Parathyroid adenoma (tissue), 2 donors: ENCODE results near the gene SLC5A7.

Experiments used
- H2AFZ ChIP-seq: fragments of 300-600 bp; sonication (generic); one replicate; pipeline ENCODE4 v1.7.0; 2017; ENCODE audit warnings: antibody characterized with exemption, mild to moderate bottlenecking
- H3K27ac ChIP-seq: fragments of 300-600 bp; sonication (generic); one replicate; pipeline ENCODE4 v1.7.0; 2017
- H3K27me3 ChIP-seq: fragments of 300-600 bp; sonication (generic); one replicate; pipeline ENCODE4 v1.7.0; 2017; ENCODE audit warnings: low read length; ENCODE audit not compliant: control insufficient read depth, insufficient read depth
- H3K36me3 ChIP-seq: fragments of 300-600 bp; sonication (generic); one replicate; pipeline ENCODE4 v1.7.0; 2017; ENCODE audit warnings: low read length; ENCODE audit not compliant: control insufficient read depth, insufficient read depth
- H3K4me1 ChIP-seq: fragments of 300-600 bp; sonication (generic); one replicate; pipeline ENCODE4 v1.7.0; 2017; ENCODE audit warnings: control low read depth
- H3K4me2 ChIP-seq: fragments of 300-600 bp; sonication (generic); one replicate; pipeline ENCODE4 v1.7.0; 2017; ENCODE audit warnings: low read length
- H3K4me3 ChIP-seq: fragments of 300-600 bp; sonication (generic); one replicate; pipeline ENCODE4 v1.7.0; 2017; ENCODE audit warnings: low read depth, low read length
- H3K79me2 ChIP-seq: fragments of 300-600 bp; sonication (generic); one replicate; pipeline ENCODE4 v1.7.0; 2017; ENCODE audit warnings: control low read depth
- H3K9ac ChIP-seq: fragments of 300-600 bp; sonication (generic); one replicate; pipeline ENCODE4 v1.7.0; 2017; ENCODE audit warnings: mild to moderate bottlenecking
- H3K9me3 ChIP-seq: fragments of 300-600 bp; sonication (generic); one replicate; pipeline ENCODE4 v1.7.0; 2017; ENCODE audit warnings: low read length; ENCODE audit not compliant: control insufficient read depth
- TF ChIP-seq, protein P1 (sequence below): fragments of 300-600 bp; sonication (generic); IDR thresholded peaks from one replicate; pipeline ENCODE4 v1.7.0; 2017; ENCODE audit warnings: antibody characterized with exemption, mild to moderate bottlenecking
- donor health status: primary hyperparathyroidism.

Gene SLC5A7

DNA sequence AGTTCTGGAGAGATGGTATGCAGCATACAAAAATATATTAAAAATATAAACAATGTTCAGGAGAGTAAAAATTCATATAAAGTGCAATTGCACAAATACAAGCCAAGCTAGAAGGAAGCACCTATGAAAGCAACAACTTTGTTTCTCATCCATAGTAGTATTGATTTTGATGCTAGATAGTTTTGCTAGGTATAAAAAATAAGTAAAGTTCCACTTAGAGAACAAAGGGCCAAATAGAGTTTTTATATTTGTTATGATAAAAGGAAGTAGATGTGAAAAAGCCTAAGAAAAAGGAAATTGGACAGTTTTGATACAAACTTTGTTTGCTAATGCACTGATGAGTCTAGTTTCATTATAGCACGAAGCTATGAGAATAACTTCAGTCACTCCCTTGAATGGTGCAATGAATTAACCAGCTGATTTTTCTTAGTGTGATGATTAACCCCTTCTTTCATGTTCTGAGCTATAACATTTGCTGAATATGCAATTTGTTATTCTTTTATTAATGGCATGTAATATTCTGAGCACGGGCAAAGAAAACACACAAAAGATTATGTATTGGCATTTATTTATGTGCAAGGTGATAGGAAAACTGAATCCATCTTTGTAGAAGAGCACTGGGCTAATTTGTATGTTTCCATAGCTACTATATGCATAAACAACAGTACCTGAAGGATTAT lies 24.7 kb downstream of the SLC5A7 start:
- no peak overlapping the region for H3K4me2 ChIP-seq
- no peaks in the 10 kb centered on the region for H3K79me2 ChIP-seq
- no peaks in the 10 kb centered on the region for H3K9me3 ChIP-seq
- no peaks in the 10 kb centered on the region for H3K27me3 ChIP-seq
- H3K4me1 ChIP-seq, result no peaks in the 10 kb centered on the region
- no peak overlapping the region for H3K4me3 ChIP-seq
- TF ChIP-seq, protein P1, sequence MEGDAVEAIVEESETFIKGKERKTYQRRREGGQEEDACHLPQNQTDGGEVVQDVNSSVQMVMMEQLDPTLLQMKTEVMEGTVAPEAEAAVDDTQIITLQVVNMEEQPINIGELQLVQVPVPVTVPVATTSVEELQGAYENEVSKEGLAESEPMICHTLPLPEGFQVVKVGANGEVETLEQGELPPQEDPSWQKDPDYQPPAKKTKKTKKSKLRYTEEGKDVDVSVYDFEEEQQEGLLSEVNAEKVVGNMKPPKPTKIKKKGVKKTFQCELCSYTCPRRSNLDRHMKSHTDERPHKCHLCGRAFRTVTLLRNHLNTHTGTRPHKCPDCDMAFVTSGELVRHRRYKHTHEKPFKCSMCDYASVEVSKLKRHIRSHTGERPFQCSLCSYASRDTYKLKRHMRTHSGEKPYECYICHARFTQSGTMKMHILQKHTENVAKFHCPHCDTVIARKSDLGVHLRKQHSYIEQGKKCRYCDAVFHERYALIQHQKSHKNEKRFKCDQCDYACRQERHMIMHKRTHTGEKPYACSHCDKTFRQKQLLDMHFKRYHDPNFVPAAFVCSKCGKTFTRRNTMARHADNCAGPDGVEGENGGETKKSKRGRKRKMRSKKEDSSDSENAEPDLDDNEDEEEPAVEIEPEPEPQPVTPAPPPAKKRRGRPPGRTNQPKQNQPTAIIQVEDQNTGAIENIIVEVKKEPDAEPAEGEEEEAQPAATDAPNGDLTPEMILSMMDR, result no peak
- H3K9ac ChIP-seq, result no peak overlapping the region
- H3K27ac ChIP-seq, result no peak overlapping the region
- no peaks in the 10 kb centered on the region for H3K36me3 ChIP-seq
- H2AFZ ChIP-seq, result no peak overlapping the region

DNA sequence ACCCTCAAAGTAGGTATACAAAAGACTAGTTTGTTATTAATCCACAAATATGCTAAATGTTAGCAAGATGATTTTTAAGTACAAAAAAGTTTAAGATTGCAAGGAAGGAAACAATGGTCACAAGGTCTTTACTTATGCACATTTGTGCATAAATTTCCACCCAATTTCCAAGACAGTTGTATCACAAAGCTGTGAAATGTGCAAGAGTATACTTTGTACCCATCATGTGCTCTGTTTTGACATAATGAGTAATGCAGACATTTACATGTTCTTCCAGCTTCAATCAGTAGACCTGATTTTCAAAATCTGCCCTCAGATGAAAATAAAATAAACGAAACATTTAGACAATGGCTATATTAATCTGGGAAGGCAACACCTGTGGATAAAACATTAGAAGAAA lies 27.0 kb downstream of the SLC5A7 start:
- H3K4me3 ChIP-seq, result no peak overlapping the region
- H2AFZ ChIP-seq, result no peak overlapping the region
- no peak overlapping the region for H3K27ac ChIP-seq
- no peaks in the 10 kb centered on the region for H3K79me2 ChIP-seq
- H3K27me3 ChIP-seq, result no peaks in the 10 kb centered on the region
- no peaks in the 10 kb centered on the region for H3K4me1 ChIP-seq
- H3K9me3 ChIP-seq, result no peaks in the 10 kb centered on the region
- H3K36me3 ChIP-seq, result no peaks in the 10 kb centered on the region
- TF ChIP-seq, protein P1, result no peak
- no peak overlapping the region for H3K9ac ChIP-seq
- no peak overlapping the region for H3K4me2 ChIP-seq

DNA sequence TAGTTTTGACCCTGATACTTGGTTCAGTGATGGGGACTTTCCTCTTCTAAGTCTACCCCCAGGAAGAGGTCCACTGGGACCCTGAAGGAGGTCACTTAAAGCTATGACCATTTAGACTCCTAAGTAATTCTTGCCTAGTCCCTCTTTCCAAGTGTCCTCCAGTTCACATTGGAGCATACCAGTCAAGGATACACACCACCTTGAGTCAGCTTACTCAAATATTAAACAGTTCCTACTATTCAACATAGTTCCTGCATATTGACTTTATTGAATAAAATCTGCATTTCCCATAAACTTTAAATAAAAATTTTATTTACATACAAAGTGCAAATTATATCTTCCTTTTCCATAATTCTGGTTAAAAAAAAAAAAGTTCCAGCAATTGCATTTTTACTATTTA lies 36.3 kb downstream of the SLC5A7 start:
- H3K9ac ChIP-seq, result no peak overlapping the region
- TF ChIP-seq, protein P1, result no peak
- H3K4me3 ChIP-seq, result no peak overlapping the region
- no peaks in the 10 kb centered on the region for H3K79me2 ChIP-seq
- H3K27me3 ChIP-seq, result no peaks in the 10 kb centered on the region
- H3K9me3 ChIP-seq, result no peaks in the 10 kb centered on the region
- no peaks in the 10 kb centered on the region for H3K4me1 ChIP-seq
- H3K27ac ChIP-seq, result no peak overlapping the region
- no peaks in the 10 kb centered on the region for H3K36me3 ChIP-seq
- H3K4me2 ChIP-seq, result no peak overlapping the region
- no peak overlapping the region for H2AFZ ChIP-seq

DNA sequence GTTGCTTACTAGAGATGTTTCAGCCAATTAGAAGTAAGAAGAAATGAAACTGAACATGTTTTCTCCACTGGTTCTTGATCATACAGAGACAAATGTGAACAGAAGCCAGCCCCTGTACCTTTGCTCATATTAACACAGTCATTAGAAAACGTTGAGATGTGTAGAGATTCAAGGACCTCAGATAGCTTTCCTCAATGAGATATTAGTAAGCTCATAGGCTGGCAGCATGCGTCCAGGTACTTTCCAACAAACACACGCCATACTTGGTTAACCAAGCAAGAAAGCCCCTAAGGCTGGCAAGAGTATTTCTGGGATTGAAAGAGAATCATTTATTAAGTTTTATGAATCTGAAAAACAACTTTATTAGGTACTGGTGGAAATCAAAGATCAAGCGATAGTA lies 37.5 kb downstream of the SLC5A7 start:
- no peaks in the 10 kb centered on the region for H3K36me3 ChIP-seq
- no peaks in the 10 kb centered on the region for H3K27me3 ChIP-seq
- H2AFZ ChIP-seq, result no peak overlapping the region
- no peak overlapping the region for H3K9ac ChIP-seq
- no peaks in the 10 kb centered on the region for H3K79me2 ChIP-seq
- TF ChIP-seq, protein P1, result no peak
- H3K4me3 ChIP-seq, result no peak overlapping the region
- H3K4me2 ChIP-seq, result no peak overlapping the region
- no peaks in the 10 kb centered on the region for H3K9me3 ChIP-seq
- H3K4me1 ChIP-seq, result no peaks in the 10 kb centered on the region
- no peak overlapping the region for H3K27ac ChIP-seq
